ENCODE results near the gene PSAP. TPM values are rescaled to one million over a fixed set of nuclear protein-coding genes. Genes with fewer than 3 reads are reported as not detected.
A peak's percentile ranks its signal among the peaks of the same experiment; 100 is the strongest.

The PSAP gene
- total RNA-seq, 2 experiments from 2014 or later: 112 to 113 TPM

- H3K36me3 Mint-ChIP-seq (ENCODE audit: low read depth): peaks cover 10% of the 10 kb centered on the region
- H3K4me3 Mint-ChIP-seq: no peak overlapping the region
- H3K4me1 Mint-ChIP-seq (ENCODE audit: low read depth): peaks cover 59% of the 10 kb centered on the region
- H3K27me3 Mint-ChIP-seq (ENCODE audit: low read depth): no peaks in the 10 kb centered on the region
- no peak overlapping the region for H3K27ac Mint-ChIP-seq
- ChIA-PET CTCF (interaction anchor here (1.0 kb wide), 1 partner anchor 10 kb away, joined by 3 read pairs; the partner anchor contains the start of gene PSAP), POLR2A (interaction anchor here (0.7 kb wide), 1 partner anchor 9 kb away, joined by 4 read pairs; no protein-coding TSS in a partner anchor)
- ATAC-seq (no peak), DNase-seq (no peak)
- no peaks in the 10 kb centered on the region for H3K9me3 Mint-ChIP-seq (ENCODE audit: insufficient read depth)
These were observed 10.1 kb downstream of the PSAP start for GRCh38 chr10:71840958-71841335.

GRCh38 chr10:71840177-71840957 lies 10.7 kb downstream of the PSAP start:
- H3K4me3 Mint-ChIP-seq: no peak overlapping the region
- H3K27me3 Mint-ChIP-seq (ENCODE audit: low read depth): no peaks in the 10 kb centered on the region
- no peak for DNase-seq
- H3K27ac Mint-ChIP-seq: no peak overlapping the region
- H3K36me3 Mint-ChIP-seq (ENCODE audit: low read depth): peaks cover 6% of the 10 kb centered on the region
- no peak for ATAC-seq
- H3K9me3 Mint-ChIP-seq (ENCODE audit: insufficient read depth): no peaks in the 10 kb centered on the region
- peaks cover 53% of the 10 kb centered on the region for H3K4me1 Mint-ChIP-seq (ENCODE audit: low read depth)
- CTCF ChIA-PET: interaction anchor here (0.7 to 1.0 kb wide), 2 partner anchors 9 to 11 kb away, joined by 3 read pairs; partner anchors contain the start of gene PSAP
- POLR2A ChIA-PET: interaction anchor here (0.7 kb wide), 1 partner anchor 9 kb away, joined by 4 read pairs; no protein-coding TSS in a partner anchor

GRCh38 chr10:71838264-71839211 lies 12.5 kb downstream of the PSAP start:
- ChIA-PET POLR2A (no interaction called here), CTCF (interaction anchor here (1.1 to 5.0 kb wide), 5 partner anchors 12 to 210 kb away, joined by 4 to 52 read pairs (median 4); partner anchors contain the start of gene PSAP)
- peaks cover 2% of the 10 kb centered on the region for H3K36me3 Mint-ChIP-seq (ENCODE audit: low read depth)
- H3K27me3 Mint-ChIP-seq (ENCODE audit: low read depth): no peaks in the 10 kb centered on the region
- no peaks in the 10 kb centered on the region for H3K9me3 Mint-ChIP-seq (ENCODE audit: insufficient read depth)
- DNase-seq: no peak
- peaks cover 40% of the 10 kb centered on the region for H3K4me1 Mint-ChIP-seq (ENCODE audit: low read depth)
- H3K27ac Mint-ChIP-seq: no peak overlapping the region
- no peak for ATAC-seq
- H3K4me3 Mint-ChIP-seq: no peak overlapping the region

- CTCF ChIA-PET: interaction anchor here (0.7 to 5.0 kb wide), 10 partner anchors 11 to 934 kb away, joined by 3 to 52 read pairs (median 4); partner anchors contain the start of gene PSAP
- no peak for ATAC-seq
- peaks cover 42% of the 10 kb centered on the region for H3K4me1 Mint-ChIP-seq (ENCODE audit: low read depth)
- H3K27ac Mint-ChIP-seq: no peak overlapping the region
- POLR2A ChIA-PET: interaction anchor here (1.0 kb wide), 1 partner anchor 14 kb away, joined by 3 read pairs; the partner anchor contains the start of gene PSAP
- H3K4me3 Mint-ChIP-seq: no peak overlapping the region
- H3K9me3 Mint-ChIP-seq (ENCODE audit: insufficient read depth): no peaks in the 10 kb centered on the region
- no peaks in the 10 kb centered on the region for H3K27me3 Mint-ChIP-seq (ENCODE audit: low read depth)
- H3K36me3 Mint-ChIP-seq (ENCODE audit: low read depth): peaks cover 4% of the 10 kb centered on the region
- no peak for DNase-seq
These were observed 13.8 kb downstream of the PSAP start for GRCh38 chr10:71837098-71837827.

DNA sequence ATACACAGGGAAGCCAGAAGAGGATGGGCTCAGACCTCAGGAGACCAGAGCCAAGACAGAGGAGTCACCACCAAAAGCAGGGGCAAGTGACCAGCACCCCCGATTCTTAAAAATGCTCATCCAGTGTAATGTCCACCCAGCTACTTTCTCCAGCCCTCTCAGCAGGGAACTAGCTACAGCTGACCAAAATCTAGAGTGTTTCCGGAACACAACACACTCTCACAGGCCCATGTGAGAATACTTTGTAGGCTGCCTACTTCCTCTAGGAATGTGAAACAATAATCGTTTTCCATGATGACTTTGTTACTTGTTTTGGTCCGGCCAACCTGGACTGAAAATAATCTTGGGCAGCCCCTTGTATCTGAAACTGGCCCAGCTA lies 14.5 kb downstream of the PSAP start:
- peaks cover 9% of the 10 kb centered on the region for H3K36me3 Mint-ChIP-seq (ENCODE audit: low read depth)
- no peak for ATAC-seq
- no peaks in the 10 kb centered on the region for H3K9me3 Mint-ChIP-seq (ENCODE audit: insufficient read depth)
- no peaks in the 10 kb centered on the region for H3K27me3 Mint-ChIP-seq (ENCODE audit: low read depth)
- no peak overlapping the region for H3K4me3 Mint-ChIP-seq
- H3K27ac Mint-ChIP-seq: no peak overlapping the region
- ChIA-PET POLR2A (no interaction called here), CTCF (interaction anchor here (1.2 to 5.0 kb wide), 8 partner anchors 11 to 933 kb away, joined by 3 to 52 read pairs (median 5); partner anchors contain the start of gene PSAP)
- no peak for DNase-seq
- H3K4me1 Mint-ChIP-seq (ENCODE audit: low read depth): peaks cover 42% of the 10 kb centered on the region

DNA sequence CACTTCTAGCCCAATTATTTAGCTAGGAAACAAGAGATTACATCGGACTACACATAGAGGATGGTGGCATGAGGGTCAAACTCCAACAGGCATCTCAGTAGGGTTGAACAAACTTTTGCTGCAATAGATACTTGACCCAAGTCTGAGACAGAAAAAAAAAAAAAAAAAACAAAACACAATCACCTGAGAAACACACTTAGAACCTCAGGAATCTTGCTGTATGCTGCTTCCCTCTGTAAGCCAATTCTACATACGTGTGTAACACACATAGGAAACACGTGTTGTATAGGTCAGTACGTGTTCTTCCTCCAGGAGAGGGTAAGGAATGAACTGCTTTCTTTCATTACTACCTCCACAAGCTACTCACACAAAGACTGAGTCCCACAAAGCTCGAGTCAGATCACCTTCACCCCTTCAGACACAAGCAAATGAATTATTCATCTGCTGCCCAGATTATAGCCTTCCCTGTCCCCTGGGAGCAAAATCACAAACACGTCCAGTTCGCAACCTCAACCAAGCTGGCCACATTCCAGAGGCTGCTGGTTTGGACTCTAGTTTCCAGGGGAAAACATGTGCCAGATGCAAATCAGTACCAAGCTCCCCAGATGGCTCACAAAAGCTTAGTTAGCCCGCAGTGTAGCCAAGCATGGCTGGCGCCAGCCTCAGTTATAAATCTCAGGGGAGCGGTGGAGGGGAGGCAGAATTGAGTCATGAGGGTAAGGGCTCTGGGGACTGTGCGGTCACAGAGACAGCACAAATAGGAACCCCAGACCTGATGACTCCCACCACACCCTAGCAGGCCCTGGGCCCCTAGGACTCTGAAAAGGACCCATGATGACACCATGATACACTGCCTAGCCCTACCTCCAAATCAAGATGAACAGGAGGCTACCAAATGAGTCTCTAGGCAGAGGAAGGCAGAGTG lies 15.1 kb downstream of the PSAP start:
- CTCF ChIA-PET: interaction anchor here (1.2 to 5.0 kb wide), 4 partner anchors 13 to 933 kb away, joined by 3 to 52 read pairs (median 9); partner anchors contain the start of gene PSAP

GRCh38 chr10:71834343-71834674 lies 16.7 kb downstream of the PSAP start:
- peaks cover 35% of the 10 kb centered on the region for H3K4me1 Mint-ChIP-seq (ENCODE audit: low read depth)
- H3K36me3 Mint-ChIP-seq (ENCODE audit: low read depth): peaks cover 28% of the 10 kb centered on the region
- no peak for ATAC-seq
- DNase-seq: no peak
- no peaks in the 10 kb centered on the region for H3K9me3 Mint-ChIP-seq (ENCODE audit: insufficient read depth)
- ChIA-PET CTCF (interaction anchor here (1.1 to 1.5 kb wide), 2 partner anchors 8 to 61 kb away, joined by 3 to 5 read pairs; partner anchors contain the start of gene VSIR), POLR2A (interaction anchor here (1.4 kb wide), 1 partner anchor 16 kb away, joined by 4 read pairs; the partner anchor contains the start of gene PSAP)
- no peaks in the 10 kb centered on the region for H3K27me3 Mint-ChIP-seq (ENCODE audit: low read depth)
- H3K27ac Mint-ChIP-seq: no peak overlapping the region
- no peak overlapping the region for H3K4me3 Mint-ChIP-seq

More for the DNA sequence above, 15.1 kb downstream of the PSAP start:
- Mint-ChIP-seq H3K4me3 (no peak overlapping the region), H3K36me3 (ENCODE audit: low read depth) (peaks cover 14% of the 10 kb centered on the region), H3K27me3 (ENCODE audit: low read depth) (no peaks in the 10 kb centered on the region), H3K9me3 (ENCODE audit: insufficient read depth) (no peaks in the 10 kb centered on the region), H3K4me1 (ENCODE audit: low read depth) (peaks cover 42% of the 10 kb centered on the region), H3K27ac (no peak overlapping the region)
- DNase-seq (no peak), ATAC-seq (no peak)
- POLR2A ChIA-PET: no interaction called here

DNA sequence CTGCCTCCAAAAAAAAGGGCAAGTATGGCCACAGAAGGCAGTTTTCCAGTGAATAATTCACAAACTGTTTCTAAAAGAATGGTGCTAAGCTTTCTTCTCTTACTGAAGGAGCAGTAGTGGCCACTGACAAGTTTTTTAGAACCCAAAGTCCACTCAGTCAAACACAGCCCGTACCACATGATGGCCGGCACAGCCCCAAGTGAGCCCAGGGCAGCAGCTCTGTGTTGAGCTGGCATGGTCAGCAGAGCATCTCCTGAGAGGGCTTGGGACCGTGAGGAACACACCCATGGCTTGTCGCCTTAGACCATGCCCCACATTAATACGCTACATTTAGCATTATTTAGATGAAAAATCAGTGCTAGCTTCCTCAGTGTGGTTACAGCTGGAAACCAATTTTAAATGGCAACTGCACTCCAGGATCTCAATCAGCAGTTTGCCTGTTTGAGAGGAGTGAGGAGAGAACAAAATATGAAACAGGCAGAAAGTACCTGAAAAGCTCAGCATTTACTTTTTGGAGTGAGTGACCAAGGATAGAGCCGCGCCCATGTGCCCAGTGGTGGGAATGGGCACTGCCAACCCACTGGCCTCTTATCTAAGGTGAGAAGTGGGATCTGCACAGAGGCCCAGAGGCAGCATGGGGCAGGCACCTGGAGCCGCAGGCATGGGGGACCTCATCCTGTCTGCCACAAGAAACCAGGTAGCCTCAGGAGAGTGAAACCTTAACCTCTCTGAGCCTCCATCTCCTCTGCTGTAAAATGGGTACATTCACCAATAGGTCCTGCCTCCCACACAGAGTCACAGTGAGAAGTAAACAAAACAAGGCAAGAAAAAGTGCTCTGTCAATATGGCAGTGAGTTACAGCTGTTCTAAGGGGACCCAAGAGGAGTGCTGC lies 17.4 kb downstream of the PSAP start:
- CTCF ChIA-PET: interaction anchor here (1.1 to 1.8 kb wide), 4 partner anchors 8 to 215 kb away, joined by 3 to 7 read pairs (median 4); partner anchors contain the start of gene VSIR
- H3K27ac Mint-ChIP-seq: no peak overlapping the region
- ATAC-seq: no peak
- no peaks in the 10 kb centered on the region for H3K9me3 Mint-ChIP-seq (ENCODE audit: insufficient read depth)
- H3K27me3 Mint-ChIP-seq (ENCODE audit: low read depth): no peaks in the 10 kb centered on the region
- DNase-seq: no peak
- H3K4me1 Mint-ChIP-seq (ENCODE audit: low read depth): peaks cover 31% of the 10 kb centered on the region
- no peak overlapping the region for H3K4me3 Mint-ChIP-seq
- peaks cover 33% of the 10 kb centered on the region for H3K36me3 Mint-ChIP-seq (ENCODE audit: low read depth)
- POLR2A ChIA-PET: interaction anchor here (0.6 to 1.4 kb wide), 2 partner anchors 17 to 211 kb away, joined by 3 to 4 read pairs; partner anchors contain the start of gene PSAP

GRCh38 chr10:71832967-71833366 lies 18.1 kb downstream of the PSAP start:
- H3K9me3 Mint-ChIP-seq (ENCODE audit: insufficient read depth): no peaks in the 10 kb centered on the region
- ChIA-PET CTCF (interaction anchor here (1.1 to 1.8 kb wide), 4 partner anchors 9 to 216 kb away, joined by 3 to 7 read pairs (median 4); partner anchors contain the start of gene VSIR), POLR2A (no interaction called here)
- H3K27ac Mint-ChIP-seq: no peak overlapping the region
- H3K4me3 Mint-ChIP-seq: no peak overlapping the region
- no peaks in the 10 kb centered on the region for H3K27me3 Mint-ChIP-seq (ENCODE audit: low read depth)
- peaks cover 24% of the 10 kb centered on the region for H3K4me1 Mint-ChIP-seq (ENCODE audit: low read depth)
- ATAC-seq (peak; percentile 19), DNase-seq (peak; percentile 35)
- H3K36me3 Mint-ChIP-seq (ENCODE audit: low read depth): peaks cover 37% of the 10 kb centered on the region

Measured in activated CD8-positive, alpha-beta T cell treated with anti-CD3 and anti-CD28 coated beads, Interleukin-2, amount 10 ng/mL, durations not matched to agents 7 days and 5 days (primary cell).